Measurements from ENCODE around the gene TTC21A. TPM values are rescaled to one million over a fixed set of nuclear protein-coding genes. Genes with fewer than 3 reads are reported as not detected.
A peak's percentile ranks its signal among the peaks of the same experiment; 100 is the strongest.

The TTC21A gene
- total RNA-seq, 1 experiment from 2014 or later: 5.6 TPM

DNA sequence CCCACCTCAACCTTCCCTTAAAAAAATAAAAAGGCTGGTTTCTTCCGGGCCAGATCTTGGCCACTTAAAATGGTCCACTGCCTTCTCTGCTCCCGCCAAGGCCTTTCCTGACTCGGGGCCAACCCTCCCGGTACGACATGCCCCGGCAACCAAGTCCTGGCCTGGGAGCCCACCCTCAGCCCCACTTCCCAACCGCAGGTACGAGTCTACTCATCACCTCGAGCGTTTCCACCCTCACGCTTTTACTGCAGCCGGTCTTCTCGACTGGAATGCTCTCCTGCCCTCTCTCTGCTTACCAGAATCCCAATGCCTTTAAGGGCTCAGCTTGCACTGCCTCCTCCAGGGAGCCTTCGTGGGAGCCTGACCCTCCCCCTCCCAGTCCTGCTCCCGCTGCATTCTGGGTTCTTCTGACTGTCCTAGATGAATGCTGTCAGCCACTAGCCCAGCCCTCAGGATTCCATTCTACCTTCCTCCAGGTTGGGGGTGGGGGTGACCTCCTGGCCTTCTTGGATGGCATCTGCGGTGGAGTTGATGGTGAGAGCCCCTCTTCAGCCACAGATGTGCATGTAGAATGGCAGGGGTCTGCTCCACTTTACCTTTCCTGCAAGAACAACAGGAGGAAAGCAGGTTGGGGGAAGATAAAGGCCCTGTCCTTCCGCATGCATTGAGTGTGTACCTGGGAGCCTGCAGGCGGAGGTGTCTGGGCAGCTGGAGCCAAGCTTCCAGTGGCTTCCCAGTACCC lies 47.0 kb downstream of the TTC21A start:
- Histone ChIP-seq H3K27ac (ENCODE audit: low read depth, low read length) (peak overlapping the region; percentile 82), H3K9ac (ENCODE audit: low read length) (peak overlapping the region; percentile 86), H3K27me3 (ENCODE audit: insufficient read depth, low read length) (no peaks in the 10 kb centered on the region), H3K36me3 (ENCODE audit: control insufficient read depth in 1 of 2, insufficient read depth in 2 of 2, low read length in 2 of 2) (0 out of 4 replicates have a peak, but pooled peaks cover 0 to 2% of the 10 kb centered on the region in 2 experiments), H3K79me2 (ENCODE audit: insufficient read depth, low read length) (peaks cover 31% of the 10 kb centered on the region), H3K9me3 (ENCODE audit: control insufficient read depth in 1 of 2, insufficient read depth in 1 of 2, low read depth in 1 of 2, low read length in 2 of 2) (no peaks in the 10 kb centered on the region), H3K4me2 (ENCODE audit: low read length) (peak overlapping the region; percentile 81), H2AFZ (ENCODE audit: low read depth, low read length, poor library complexity, severe bottlenecking) (no peak overlapping the region), H3K4me3 (replicated peaks in 1 of 2; ENCODE audit: low read depth in 1 of 2, low read length in 2 of 2) (peak overlapping the region; percentile 60 to 79), H4K20me1 (ENCODE audit: insufficient read depth) (peaks cover 22% of the 10 kb centered on the region; the same call in 1 of the 2 replicates), H3K4me1 (ENCODE audit: control insufficient read depth in 1 of 2, insufficient read depth in 2 of 2, low read length in 2 of 2) (peaks cover 39 to 45% of the 10 kb centered on the region in 2 experiments), H3K9me2 (ENCODE audit: insufficient read depth) (no peaks in the 10 kb centered on the region)
- ATAC-seq: peak; percentile 60
- intact Hi-C loops (cut with micrococcal nuclease): no loop called here
- ChIA-PET POLR2A (no interaction called here), RAD21 (ENCODE audit: low non-redundant PET in 1 of 2, low total read pairs in 2 of 2, uncharacterized antibody in 2 of 2, unreplicated experiment in 2 of 2) (no interaction called here), CTCF (no interaction called here)
- TSS peak; percentile 65 for BruUV-seq (replicated peaks)
- TF ChIP-seq POLR2AphosphoS5 (IDR thresholded peaks at IDR 0.05; ENCODE audit: low read depth, low read length): peak; percentile 81
- TF ChIP-seq, protein P1, sequence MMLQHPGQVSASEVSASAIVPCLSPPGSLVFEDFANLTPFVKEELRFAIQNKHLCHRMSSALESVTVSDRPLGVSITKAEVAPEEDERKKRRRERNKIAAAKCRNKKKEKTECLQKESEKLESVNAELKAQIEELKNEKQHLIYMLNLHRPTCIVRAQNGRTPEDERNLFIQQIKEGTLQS (IDR thresholded peaks at IDR 0.05): no peak
- TF ChIP-seq, protein P2, sequence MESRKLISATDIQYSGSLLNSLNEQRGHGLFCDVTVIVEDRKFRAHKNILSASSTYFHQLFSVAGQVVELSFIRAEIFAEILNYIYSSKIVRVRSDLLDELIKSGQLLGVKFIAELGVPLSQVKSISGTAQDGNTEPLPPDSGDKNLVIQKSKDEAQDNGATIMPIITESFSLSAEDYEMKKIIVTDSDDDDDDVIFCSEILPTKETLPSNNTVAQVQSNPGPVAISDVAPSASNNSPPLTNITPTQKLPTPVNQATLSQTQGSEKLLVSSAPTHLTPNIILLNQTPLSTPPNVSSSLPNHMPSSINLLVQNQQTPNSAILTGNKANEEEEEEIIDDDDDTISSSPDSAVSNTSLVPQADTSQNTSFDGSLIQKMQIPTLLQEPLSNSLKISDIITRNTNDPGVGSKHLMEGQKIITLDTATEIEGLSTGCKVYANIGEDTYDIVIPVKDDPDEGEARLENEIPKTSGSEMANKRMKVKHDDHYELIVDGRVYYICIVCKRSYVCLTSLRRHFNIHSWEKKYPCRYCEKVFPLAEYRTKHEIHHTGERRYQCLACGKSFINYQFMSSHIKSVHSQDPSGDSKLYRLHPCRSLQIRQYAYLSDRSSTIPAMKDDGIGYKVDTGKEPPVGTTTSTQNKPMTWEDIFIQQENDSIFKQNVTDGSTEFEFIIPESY (IDR thresholded peaks at IDR 0.05; ENCODE audit: extremely low read depth, insufficient replicate concordance, low read length): no peak
- no peak for TF ChIP-seq FOSL1 (IDR thresholded peaks at IDR 0.05; ENCODE audit: low read depth)
- no peak for TF ChIP-seq SP1 (IDR thresholded peaks at IDR 0.05; ENCODE audit: low read depth)
- no peak for TF ChIP-seq CBX3 (IDR thresholded peaks at IDR 0.05; ENCODE audit: low read depth)
- TF ChIP-seq YY1 (IDR thresholded peaks at IDR 0.05; ENCODE audit: extremely low read depth, insufficient replicate concordance, low read depth, low read length): peak; percentile 54
- TF ChIP-seq POLR2A (IDR thresholded peaks at IDR 0.05; ENCODE audit: borderline replicate concordance, extremely low read depth, insufficient read depth, insufficient read length): peak; percentile 33
- no peak for TF ChIP-seq SRF (IDR thresholded peaks at IDR 0.05; ENCODE audit: low read depth)
- 0 out of 2 replicates have a peak, but pooled peaks have one; percentile 13 for TF ChIP-seq ZFX (IDR thresholded peaks at IDR 0.05)
- peak; percentile 74 for DNase-seq (ENCODE audit: low read depth, low spot score)

Measured in HCT116 (cell line).